ENCODE measurements around the gene OR7C2. TPM values are rescaled to one million over a fixed set of nuclear protein-coding genes. Genes with fewer than 3 reads are reported as not detected.
"Not testable (repeated sequence)": the region's sequence is repeated elsewhere in the genome, so short reads cannot be mapped to it uniquely, and the experiment has no call there.

OR7C2 gene
- not detected for polyA plus RNA-seq (ENCODE audit: insufficient read length in 12 of 12)
- long read RNA-seq, donor 1 = 0 reads
- long read RNA-seq, donor 2 = 0 reads
- long read RNA-seq, donor 3 = 0 reads
- long read RNA-seq, donor 4 = 0 reads
- long read RNA-seq, donor 5 = 0 reads
- long read RNA-seq, donor 6 = 0 reads
- long read RNA-seq, donor 7 = 0 reads
- long read RNA-seq, donor 8 = 0 reads
- long read RNA-seq, donor 9 = 0 reads
- long read RNA-seq, donor 10 = 0 reads
- long read RNA-seq, donor 11 = 0 reads

- DNase-seq = no peak
Measured at GRCh38 chr19:14941189-14941588, at the start of gene OR7C2. OR7C2 (plus strand) TSS chr19:14941489; CDS start chr19:14941489, 0 bp downstream.

GRCh38 chr19:14901675-14902260 lies 39.5 kb upstream of the OR7C2 start:
- no peak for DNase-seq

GRCh38 chr19:14906711-14907110 lies 34.6 kb upstream of the OR7C2 start:
- no peak for DNase-seq

- no peak for DNase-seq
Measured at GRCh38 chr19:14915116-14915515, 26.2 kb upstream of the OR7C2 start.

- no peak for DNase-seq
Measured at GRCh38 chr19:14916848-14917247, 24.4 kb upstream of the OR7C2 start.

GRCh38 chr19:14933506-14933905 lies 7.8 kb upstream of the OR7C2 start:
- no peak for DNase-seq

GRCh38 chr19:14940266-14940665 lies 1.0 kb upstream of the OR7C2 start:
- DNase-seq = no peak

GRCh38 chr19:14943601-14944000 lies 2.3 kb downstream of the OR7C2 start:
- no peak for DNase-seq

GRCh38 chr19:14944456-14944855 lies 3.2 kb downstream of the OR7C2 start:
- no peak for DNase-seq

- DNase-seq = not testable (repeated sequence)
Measured at GRCh38 chr19:14949413-14949812, 8.1 kb downstream of the OR7C2 start.

- no peak for DNase-seq
Measured at GRCh38 chr19:14949876-14950275, 8.6 kb downstream of the OR7C2 start.

- DNase-seq = no peak
Measured at GRCh38 chr19:14950421-14950820, 9.1 kb downstream of the OR7C2 start.

- no peak for DNase-seq
Measured at GRCh38 chr19:14952767-14953166, 11.5 kb downstream of the OR7C2 start.

GRCh38 chr19:14954071-14954655 lies 12.9 kb downstream of the OR7C2 start:
- no peak for DNase-seq

GRCh38 chr19:14957464-14957863 lies 16.2 kb downstream of the OR7C2 start:
- no peak for DNase-seq

GRCh38 chr19:14959263-14959662 lies 18.0 kb downstream of the OR7C2 start:
- no peak for DNase-seq

- DNase-seq = no peak
Measured at GRCh38 chr19:14961956-14962685, 20.8 kb downstream of the OR7C2 start.

- DNase-seq = no peak
Measured at GRCh38 chr19:14968247-14968646, 27.0 kb downstream of the OR7C2 start.

- no peak for DNase-seq
Measured at GRCh38 chr19:14971474-14971873, 30.2 kb downstream of the OR7C2 start.

- DNase-seq = no peak
Measured at GRCh38 chr19:14972676-14973075, 31.4 kb downstream of the OR7C2 start.

GRCh38 chr19:14974488-14974887 lies 33.2 kb downstream of the OR7C2 start:
- no peak for DNase-seq

GRCh38 chr19:14977128-14977527 lies 35.8 kb downstream of the OR7C2 start:
- no peak for DNase-seq
